HepG2 (cell line): ENCODE data around the gene RHBDL3. TPM values are rescaled to one million over a fixed set of nuclear protein-coding genes. Genes with fewer than 3 reads are reported as not detected.

ENCODE experiments used
- ATAC-seq: fragments of 200-7000 bp; cut with Tn5 transposase; 3 replicates; pipeline ENCODE4 v1.9.1; 2020; ENCODE audit warnings: mild to moderate bottlenecking, moderate library complexity
- BruUV-seq: library from RNA; stranded (reverse); fragments of 400-500 nt; replicated peaks from 2 replicates; lab custom pipeline; 2021; lab: Mats Ljungman, UMichigan
- CTCF ChIA-PET: fragments of 300-600 bp; formaldehyde crosslinking; extraction: SDS; loops from one replicate; lab custom pipeline; 2021; ENCODE audit warnings: low total read pairs, inconsistent platforms, low intra/inter-chr PET ratio; lab: Yijun Ruan, JAX
- POLR2A ChIA-PET: fragments of 350-600 bp; sonication (Branson Sonifier 250); formaldehyde crosslinking; loops from one replicate; lab custom pipeline; 2020; ENCODE audit warnings: antibody characterized with exemption, inconsistent platforms; lab: Yijun Ruan, JAX
- DNase-seq: peaks from one replicate; pipeline ENCODE4 v3.0.0-alpha.2; 2015; ENCODE audit warnings: low spot score
- FAIRE-seq: peaks from 3 replicates; lab custom pipeline; 2011; peaks lifted over from hg19 to GRCh38; lab: Jason Lieb, UNC
- H2AFZ ChIP-seq: one replicate; pipeline ENCODE4 v1.6.1; 2011; ENCODE audit warnings: low read length, inconsistent platforms
- H3K27ac ChIP-seq: fragments of 300-600 bp; 3 replicates; pipeline ENCODE4 v1.8.0; 2011; ENCODE audit warnings: mixed run types, mild to moderate bottlenecking, mixed read lengths, low read length, inconsistent platforms; ENCODE audit not compliant: insufficient read depth; ENCODE audit errors: extremely low read length
- H3K27me3 ChIP-seq, 2 experiments: fragments of 200-600 bp in 1 of 2; 2 replicates in 1 of 2; 3 replicates in 1 of 2; pipeline versions ENCODE4 v1.6.0 to v1.8.0; 2011; ENCODE audit warnings: low read length in 2 of 2, mild to moderate bottlenecking in 2 of 2, moderate library complexity in 2 of 2, inconsistent platforms in 1 of 2; ENCODE audit not compliant: insufficient read depth in 2 of 2, control insufficient read depth in 1 of 2
- H3K36me3 ChIP-seq, 2 experiments: fragments of 200-600 bp in 1 of 2; replicated peaks in 1 of 2; 2 replicates in 1 of 2; 3 replicates in 1 of 2; pipeline versions ENCODE4 v1.5.1 to v1.8.0; 2011; ENCODE audit warnings: low read length in 2 of 2, inconsistent platforms in 1 of 2; ENCODE audit not compliant: insufficient read depth in 2 of 2, control insufficient read depth in 1 of 2
- H3K4me1 ChIP-seq: 2 replicates; pipeline ENCODE4 v1.5.1; 2012; ENCODE audit warnings: low read length, inconsistent platforms; ENCODE audit not compliant: insufficient read depth
- H3K4me2 ChIP-seq: 2 replicates; pipeline ENCODE4 v1.6.0; 2011; ENCODE audit warnings: low read depth, low read length, inconsistent platforms
- H3K4me3 ChIP-seq, 3 experiments: fragments of 200-600 bp in 1 of 3; sonication (generic), shearing (Covaris generic) in 1 of 3; replicated peaks in 1 of 3; 2 replicates each; pipeline ENCODE4 v1.5.1; 2011 to 2016; ENCODE audit warnings: low read length in 3 of 3, inconsistent platforms in 2 of 3, low read depth in 2 of 3, mild to moderate bottlenecking in 2 of 3, control low read depth in 1 of 3, mixed read lengths in 1 of 3; ENCODE audit not compliant: insufficient read depth in 1 of 3
- H3K79me2 ChIP-seq: one replicate; pipeline ENCODE4 v1.6.1; 2011; ENCODE audit warnings: low read length, inconsistent platforms; ENCODE audit not compliant: insufficient read depth
- H3K9ac ChIP-seq: 2 replicates; pipeline ENCODE4 v1.6.0; 2011; ENCODE audit warnings: mild to moderate bottlenecking, low read depth, low read length, inconsistent platforms; ENCODE audit not compliant: insufficient read depth
- H3K9me3 ChIP-seq: 2 replicates; pipeline ENCODE4 v1.5.1; 2012; ENCODE audit warnings: mild to moderate bottlenecking, low read length
- H4K20me1 ChIP-seq: 2 replicates; pipeline ENCODE4 v1.6.0; 2011; ENCODE audit warnings: inconsistent platforms, mild to moderate bottlenecking, low read length, moderate library complexity; ENCODE audit not compliant: insufficient read depth
- HOXA5 ChIP-seq: sonication (generic); formaldehyde crosslinking; IDR thresholded peaks from 2 replicates; pipeline ENCODE4 v1.4.0; 2020; ENCODE audit warnings: missing genetic modification reagents
- NFYB ChIP-seq: sonication (generic); formaldehyde crosslinking; IDR thresholded peaks from 2 replicates; pipeline ENCODE4 v1.4.0; 2020; ENCODE audit warnings: missing genetic modification reagents
- PBX3 ChIP-seq: sonication (generic); formaldehyde crosslinking; IDR thresholded peaks from 2 replicates; pipeline ENCODE4 v1.8.1; 2023; ENCODE audit warnings: missing genetic modification reagents, inconsistent platforms, borderline replicate concordance
- RBM22 ChIP-seq: fragments of 200-400 bp; formaldehyde crosslinking; optimal IDR thresholded peaks from 2 replicates; pipeline ENCODE3; 2017; ENCODE audit warnings: mild to moderate bottlenecking, low read length, moderate library complexity
- TAF15 ChIP-seq: fragments of 200-400 bp; formaldehyde crosslinking; IDR thresholded peaks from one replicate; pipeline ENCODE4 v1.6.1; 2018; ENCODE audit warnings: mild to moderate bottlenecking, low read depth, low read length; ENCODE audit not compliant: poor library complexity, severe bottlenecking
- TGIF2 ChIP-seq: IDR thresholded peaks from 2 replicates; pipeline ENCODE4 v1.6.1; 2016; ENCODE audit warnings: control low read depth, missing compliant biosample characterization
- TOE1 ChIP-seq: sonication (generic); formaldehyde crosslinking; IDR thresholded peaks from 2 replicates; pipeline ENCODE4 v1.4.0; 2020; ENCODE audit warnings: mild to moderate bottlenecking, missing genetic modification reagents
- TRIM22 ChIP-seq: fragments of 450-650 bp; IDR thresholded peaks from 2 replicates; pipeline ENCODE4 v1.6.1; 2017
- U2AF1 ChIP-seq: fragments of 200-400 bp; formaldehyde crosslinking; optimal IDR thresholded peaks from 2 replicates; pipeline ENCODE3; 2017; ENCODE audit warnings: mild to moderate bottlenecking, low read depth, low read length
- ZBTB3 ChIP-seq: sonication (generic); formaldehyde crosslinking; IDR thresholded peaks from 2 replicates; pipeline ENCODE4 v1.4.0; 2020; ENCODE audit warnings: low read depth, mild to moderate bottlenecking, moderate library complexity, missing genetic modification reagents, borderline replicate concordance
- ZNF12 ChIP-seq: sonication (generic); formaldehyde crosslinking; IDR thresholded peaks from 2 replicates; pipeline ENCODE4 v1.5.0; 2020; ENCODE audit warnings: missing genetic modification reagents
- ZNF75D ChIP-seq: sonication (generic); formaldehyde crosslinking; IDR thresholded peaks from 2 replicates; pipeline ENCODE4 v1.8.1; 2023; ENCODE audit warnings: missing genetic modification reagents, mild to moderate bottlenecking, borderline replicate concordance
- ZNF788 ChIP-seq: sonication (generic); formaldehyde crosslinking; IDR thresholded peaks from 2 replicates; pipeline ENCODE4 v1.5.0; 2020; ENCODE audit warnings: mild to moderate bottlenecking, missing genetic modification reagents, borderline replicate concordance
- WGBS: methylation state at CpG from one replicate; pipeline ENCODE4 v1.1.6; 2017; ENCODE audit warnings: low lambda C conversion rate; 5-methylcytosine and 5-hydroxymethylcytosine counted together
- in situ Hi-C: cut with HindIII; loops from 2 replicates; pipeline ENCODE4 v1.10.0; 2017; ENCODE audit warnings: low pct_unique_long_range_greater_than_20kb; ENCODE audit not compliant: extremely low pct_ligation_motif_present
- intact Hi-C: fragments of 100-400 bp; cut with micrococcal nuclease; formaldehyde crosslinking; loops from one replicate; pipeline ENCODE4 v1.10.0; 2022; ENCODE audit not compliant: unreplicated experiment
- polyA plus RNA-seq, 8 experiments: library from polyadenylated mRNA; depleted of rRNA in 3 of 8; stranded (reverse) in 7 of 8; unstranded in 1 of 8; fragments of >200 nt; fragmentation: Illumina TruSeq in 4 of 8; extraction: Trizol in 4 of 8; gene quantifications; 2 replicates each; pipeline versions ENCODE4 v1.2.1 to v1.2.3, GENCODE V29; 2011 to 2016; ENCODE audit warnings: low read depth in 4 of 8, missing spikeins in 1 of 8, mixed read lengths in 1 of 8; ENCODE audit not compliant: insufficient read depth in 1 of 8
- total RNA-seq, 5 experiments: library from RNA; depleted of rRNA; stranded (reverse); fragments of >200 nt; fragmentation: Illumina TruSeq; extraction: Trizol; gene quantifications; 2 replicates each; pipeline ENCODE4 v1.2.3, GENCODE V29; 2016; ENCODE audit warnings: low read depth in 1 of 5
- TF ChIP-seq, protein P1 (sequence below): sonication (generic); formaldehyde crosslinking; IDR thresholded peaks from 2 replicates; pipeline ENCODE4 v1.8.1; 2022; ENCODE audit warnings: mild to moderate bottlenecking, missing genetic modification reagents
- TF ChIP-seq, protein P2 (sequence below): sonication (generic); formaldehyde crosslinking; IDR thresholded peaks from 2 replicates; pipeline ENCODE4 v1.9.0; 2021; ENCODE audit warnings: missing genetic modification reagents, borderline replicate concordance
- TF ChIP-seq, protein P3 (sequence below): fragments of 450-650 bp; IDR thresholded peaks from 2 replicates; pipeline ENCODE4 v1.6.1; 2017; ENCODE audit warnings: mild to moderate bottlenecking

Gene RHBDL3
- total and polyA plus RNA-seq, 2 of the 13 experiments (the other 11 are each of a cell fraction or from before 2014, with no cell fraction given) = 0.09 TPM; not detected in 1

GRCh38 chr17:32278815-32279214, 13.2 kb downstream of the RHBDL3 start:
- Histone ChIP-seq H3K9me3 (no peaks in the 10 kb centered on the region), H3K27me3 (peaks cover 0 to 15% of the 10 kb centered on the region in 2 experiments; a peak in 2 of 5 replicates), H3K36me3 (no peaks in the 10 kb centered on the region), H2AFZ (no peak overlapping the region), H3K4me3 (no peak overlapping the region), H3K9ac (no peak overlapping the region), H3K4me2 (no peak overlapping the region), H4K20me1 (no peaks in the 10 kb centered on the region), H3K4me1 (peaks cover 17% of the 10 kb centered on the region), H3K79me2 (no peaks in the 10 kb centered on the region), H3K27ac (no peak overlapping the region)
- no TSS peak for BruUV-seq
- CTCF ChIA-PET = no interaction called here
- intact Hi-C loops = no loop called here
- ATAC-seq (no peak), DNase-seq (no peak), FAIRE-seq (no peak)
- in situ Hi-C loops = no loop called here
- POLR2A ChIA-PET = no interaction called here
- 21% methylated on average over 2 of the region's 2 CpGs for WGBS
- TF ChIP-seq TRIM22 (no peak), TOE1 (CRISPR knock-in tag) (no peak), ZNF75D (CRISPR knock-in tag) (no peak), HOXA5 (no peak), TGIF2 (CRISPR knock-in tag) (no peak), ZBTB3 (CRISPR knock-in tag) (no peak), TAF15 (no peak), PBX3 (no peak), ZNF12 (no peak), U2AF1 (no peak), RBM22 (no peak), ZNF788 (no peak), NFYB (CRISPR knock-in tag) (no peak)
- TF ChIP-seq, protein P1, sequence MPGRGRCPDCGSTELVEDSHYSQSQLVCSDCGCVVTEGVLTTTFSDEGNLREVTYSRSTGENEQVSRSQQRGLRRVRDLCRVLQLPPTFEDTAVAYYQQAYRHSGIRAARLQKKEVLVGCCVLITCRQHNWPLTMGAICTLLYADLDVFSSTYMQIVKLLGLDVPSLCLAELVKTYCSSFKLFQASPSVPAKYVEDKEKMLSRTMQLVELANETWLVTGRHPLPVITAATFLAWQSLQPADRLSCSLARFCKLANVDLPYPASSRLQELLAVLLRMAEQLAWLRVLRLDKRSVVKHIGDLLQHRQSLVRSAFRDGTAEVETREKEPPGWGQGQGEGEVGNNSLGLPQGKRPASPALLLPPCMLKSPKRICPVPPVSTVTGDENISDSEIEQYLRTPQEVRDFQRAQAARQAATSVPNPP (CRISPR knock-in tag) = no peak
- TF ChIP-seq, protein P2, sequence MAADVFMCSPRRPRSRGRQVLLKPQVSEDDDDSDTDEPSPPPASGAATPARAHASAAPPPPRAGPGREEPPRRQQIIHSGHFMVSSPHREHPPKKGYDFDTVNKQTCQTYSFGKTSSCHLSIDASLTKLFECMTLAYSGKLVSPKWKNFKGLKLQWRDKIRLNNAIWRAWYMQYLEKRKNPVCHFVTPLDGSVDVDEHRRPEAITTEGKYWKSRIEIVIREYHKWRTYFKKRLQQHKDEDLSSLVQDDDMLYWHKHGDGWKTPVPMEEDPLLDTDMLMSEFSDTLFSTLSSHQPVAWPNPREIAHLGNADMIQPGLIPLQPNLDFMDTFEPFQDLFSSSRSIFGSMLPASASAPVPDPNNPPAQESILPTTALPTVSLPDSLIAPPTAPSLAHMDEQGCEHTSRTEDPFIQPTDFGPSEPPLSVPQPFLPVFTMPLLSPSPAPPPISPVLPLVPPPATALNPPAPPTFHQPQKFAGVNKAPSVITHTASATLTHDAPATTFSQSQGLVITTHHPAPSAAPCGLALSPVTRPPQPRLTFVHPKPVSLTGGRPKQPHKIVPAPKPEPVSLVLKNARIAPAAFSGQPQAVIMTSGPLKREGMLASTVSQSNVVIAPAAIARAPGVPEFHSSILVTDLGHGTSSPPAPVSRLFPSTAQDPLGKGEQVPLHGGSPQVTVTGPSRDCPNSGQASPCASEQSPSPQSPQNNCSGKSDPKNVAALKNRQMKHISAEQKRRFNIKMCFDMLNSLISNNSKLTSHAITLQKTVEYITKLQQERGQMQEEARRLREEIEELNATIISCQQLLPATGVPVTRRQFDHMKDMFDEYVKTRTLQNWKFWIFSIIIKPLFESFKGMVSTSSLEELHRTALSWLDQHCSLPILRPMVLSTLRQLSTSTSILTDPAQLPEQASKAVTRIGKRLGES (CRISPR knock-in tag) = no peak
- TF ChIP-seq, protein P3, sequence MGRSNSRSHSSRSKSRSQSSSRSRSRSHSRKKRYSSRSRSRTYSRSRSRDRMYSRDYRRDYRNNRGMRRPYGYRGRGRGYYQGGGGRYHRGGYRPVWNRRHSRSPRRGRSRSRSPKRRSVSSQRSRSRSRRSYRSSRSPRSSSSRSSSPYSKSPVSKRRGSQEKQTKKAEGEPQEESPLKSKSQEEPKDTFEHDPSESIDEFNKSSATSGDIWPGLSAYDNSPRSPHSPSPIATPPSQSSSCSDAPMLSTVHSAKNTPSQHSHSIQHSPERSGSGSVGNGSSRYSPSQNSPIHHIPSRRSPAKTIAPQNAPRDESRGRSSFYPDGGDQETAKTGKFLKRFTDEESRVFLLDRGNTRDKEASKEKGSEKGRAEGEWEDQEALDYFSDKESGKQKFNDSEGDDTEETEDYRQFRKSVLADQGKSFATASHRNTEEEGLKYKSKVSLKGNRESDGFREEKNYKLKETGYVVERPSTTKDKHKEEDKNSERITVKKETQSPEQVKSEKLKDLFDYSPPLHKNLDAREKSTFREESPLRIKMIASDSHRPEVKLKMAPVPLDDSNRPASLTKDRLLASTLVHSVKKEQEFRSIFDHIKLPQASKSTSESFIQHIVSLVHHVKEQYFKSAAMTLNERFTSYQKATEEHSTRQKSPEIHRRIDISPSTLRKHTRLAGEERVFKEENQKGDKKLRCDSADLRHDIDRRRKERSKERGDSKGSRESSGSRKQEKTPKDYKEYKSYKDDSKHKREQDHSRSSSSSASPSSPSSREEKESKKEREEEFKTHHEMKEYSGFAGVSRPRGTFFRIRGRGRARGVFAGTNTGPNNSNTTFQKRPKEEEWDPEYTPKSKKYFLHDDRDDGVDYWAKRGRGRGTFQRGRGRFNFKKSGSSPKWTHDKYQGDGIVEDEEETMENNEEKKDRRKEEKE = no peak
